Skeletal muscle satellite cell (primary cell): ENCODE results near the gene ALG6.

Source experiments
- H3K27me3 ChIP-seq: 2 replicates; pipeline ENCODE4 v1.7.0; 2013; ENCODE audit warnings: low read length; ENCODE audit not compliant: control insufficient read depth, insufficient read depth
- H3K36me3 ChIP-seq: 2 replicates; pipeline ENCODE4 v1.7.0; 2013; ENCODE audit warnings: mild to moderate bottlenecking, control low read depth, low read length; ENCODE audit not compliant: insufficient read depth
- H3K4me1 ChIP-seq: 2 replicates; pipeline ENCODE4 v1.7.0; 2013; ENCODE audit warnings: low read length; ENCODE audit not compliant: control insufficient read depth, insufficient read depth
- H3K4me2 ChIP-seq: 2 replicates; pipeline ENCODE4 v1.7.0; 2013; ENCODE audit warnings: mild to moderate bottlenecking, low read length
- H3K4me3 ChIP-seq: 2 replicates; pipeline ENCODE4 v1.7.0; 2013; ENCODE audit warnings: low read length
- H3K9ac ChIP-seq: 2 replicates; pipeline ENCODE4 v1.7.0; 2013; ENCODE audit warnings: mild to moderate bottlenecking, low read depth, low read length, moderate library complexity
- H3K9me3 ChIP-seq: replicated peaks from 2 replicates; pipeline ENCODE4 v1.7.0; 2013; ENCODE audit warnings: mild to moderate bottlenecking, control low read depth, low read length

The ALG6 gene

DNA sequence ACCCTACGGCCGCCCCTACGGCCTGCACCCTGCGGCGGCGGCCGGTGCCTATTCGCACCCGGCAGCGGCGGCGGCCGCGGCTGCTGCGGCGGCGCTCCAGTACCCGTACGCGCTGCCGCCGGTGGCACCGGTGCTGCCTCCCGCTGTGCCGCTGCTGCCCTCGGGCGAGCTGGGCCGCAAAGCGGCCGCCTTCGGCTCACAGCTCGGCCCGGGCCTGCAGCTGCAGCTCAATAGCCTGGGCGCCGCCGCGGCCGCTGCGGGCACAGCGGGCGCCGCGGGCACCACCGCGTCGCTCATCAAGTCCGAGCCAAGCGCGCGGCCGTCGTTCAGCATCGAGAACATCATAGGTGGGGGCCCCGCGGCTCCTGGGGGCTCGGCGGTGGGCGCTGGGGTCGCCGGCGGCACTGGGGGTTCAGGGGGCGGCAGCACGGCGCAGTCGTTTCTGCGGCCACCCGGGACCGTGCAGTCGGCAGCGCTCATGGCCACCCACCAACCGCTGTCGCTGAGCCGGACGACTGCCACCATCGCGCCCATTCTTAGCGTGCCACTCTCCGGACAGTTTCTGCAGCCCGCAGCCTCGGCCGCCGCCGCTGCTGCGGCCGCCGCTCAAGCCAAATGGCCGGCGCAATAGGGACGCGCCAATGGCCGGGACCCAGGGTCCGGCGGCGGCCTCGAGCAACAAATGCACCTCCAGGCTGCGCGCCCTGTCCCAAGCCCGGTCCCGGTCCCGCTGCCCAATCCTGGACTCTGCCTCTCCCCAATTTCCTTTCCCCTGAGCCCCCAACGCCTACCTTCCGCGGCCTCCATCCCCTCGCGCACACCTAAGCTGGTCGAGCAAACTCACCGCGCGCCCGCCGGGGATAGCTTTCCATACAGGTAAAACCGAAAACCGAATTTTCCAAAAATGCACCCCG is 43.3 kb upstream of the ALG6 start:
- Histone ChIP-seq H3K27me3 (peaks cover 98% of the 10 kb centered on the region), H3K4me1 (peaks cover 5% of the 10 kb centered on the region), H3K4me2 (peak overlapping the region; percentile 73), H3K9ac (no peak overlapping the region), H3K36me3 (no peaks in the 10 kb centered on the region), H3K4me3 (peak overlapping the region; percentile 50), H3K9me3 (peaks cover 8% of the 10 kb centered on the region)

DNA sequence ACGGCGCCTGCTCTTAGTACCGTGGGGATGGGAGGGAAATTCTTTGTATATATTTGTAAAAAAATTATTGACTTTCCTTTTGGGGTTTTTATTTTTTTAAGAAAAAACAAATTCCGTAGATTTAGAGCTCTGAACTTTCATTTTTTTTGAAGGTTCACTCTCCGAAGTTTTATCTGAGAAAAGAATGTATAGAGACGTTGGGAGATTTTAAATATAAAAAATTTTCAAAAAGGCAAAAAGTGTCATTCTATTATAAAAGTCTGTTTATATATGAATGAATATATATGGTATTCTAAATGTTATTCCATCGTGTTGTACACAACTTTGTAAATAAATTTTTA is 42.7 kb upstream of the ALG6 start:
- Histone ChIP-seq H3K4me2 (no peak overlapping the region), H3K4me1 (peaks cover 5% of the 10 kb centered on the region), H3K27me3 (peaks cover 98% of the 10 kb centered on the region), H3K9me3 (peaks cover 8% of the 10 kb centered on the region), H3K9ac (no peak overlapping the region), H3K4me3 (no peak overlapping the region), H3K36me3 (no peaks in the 10 kb centered on the region)

DNA sequence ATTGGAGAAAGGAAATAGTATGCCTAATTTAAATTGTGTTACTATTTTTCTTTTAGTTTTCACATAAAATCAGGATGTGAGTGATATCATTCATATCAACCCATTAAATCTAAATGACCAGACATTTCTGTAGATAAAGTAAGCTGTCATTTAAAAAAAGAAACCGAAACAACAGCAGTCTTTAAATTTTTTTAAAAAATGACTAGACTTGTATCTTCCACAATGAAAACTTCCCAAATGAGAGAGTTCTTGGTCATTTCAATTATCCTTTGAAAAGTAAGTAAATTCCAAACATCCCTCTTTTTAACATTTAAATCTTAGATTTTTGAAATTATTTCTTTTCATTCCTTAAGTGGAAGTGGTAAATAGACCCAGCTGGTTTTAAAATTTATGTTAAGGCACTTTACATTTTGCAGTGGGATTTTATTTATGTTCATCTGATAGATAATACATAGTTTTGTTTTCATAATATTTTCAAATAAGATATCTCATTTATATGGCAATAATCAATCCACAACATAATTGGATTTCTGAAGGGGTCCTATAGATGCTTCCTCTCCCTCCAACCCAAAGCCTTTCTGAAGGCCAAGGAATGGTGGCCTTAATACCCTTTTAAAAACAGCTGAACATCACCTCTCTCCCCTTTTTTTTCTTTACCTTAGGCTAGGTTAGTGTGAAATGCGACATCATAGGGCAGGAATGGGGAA is 42.0 kb upstream of the ALG6 start:
- Histone ChIP-seq H3K9me3 (peaks cover 3% of the 10 kb centered on the region), H3K4me1 (peaks cover 5% of the 10 kb centered on the region), H3K36me3 (no peaks in the 10 kb centered on the region), H3K27me3 (peaks cover 98% of the 10 kb centered on the region), H3K9ac (no peak overlapping the region), H3K4me3 (no peak overlapping the region), H3K4me2 (no peak overlapping the region)

DNA sequence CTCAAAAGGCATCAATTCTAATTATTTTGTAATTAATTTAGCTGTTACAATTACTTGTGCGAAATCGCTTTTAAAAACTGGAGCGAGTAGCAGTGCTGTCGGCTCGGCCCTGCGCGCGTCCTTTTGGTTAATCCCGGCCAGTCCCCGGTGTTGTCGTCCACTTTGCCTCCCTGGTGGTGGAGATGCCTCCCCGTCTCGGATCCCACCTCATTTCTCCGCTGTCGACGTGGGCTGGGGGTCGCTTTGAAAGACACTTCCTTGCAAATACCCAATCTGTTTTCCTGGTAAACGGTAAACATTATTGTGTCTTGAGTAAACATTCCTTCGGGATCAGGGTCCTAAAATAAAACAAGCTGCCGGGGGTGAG is 41.3 kb upstream of the ALG6 start:
- no peaks in the 10 kb centered on the region for H3K36me3 ChIP-seq
- peaks cover 3% of the 10 kb centered on the region for H3K9me3 ChIP-seq
- H3K4me3 ChIP-seq = no peak overlapping the region
- H3K4me2 ChIP-seq = no peak overlapping the region
- H3K27me3 ChIP-seq = peaks cover 98% of the 10 kb centered on the region
- H3K4me1 ChIP-seq = peaks cover 5% of the 10 kb centered on the region
- H3K9ac ChIP-seq = no peak overlapping the region

DNA sequence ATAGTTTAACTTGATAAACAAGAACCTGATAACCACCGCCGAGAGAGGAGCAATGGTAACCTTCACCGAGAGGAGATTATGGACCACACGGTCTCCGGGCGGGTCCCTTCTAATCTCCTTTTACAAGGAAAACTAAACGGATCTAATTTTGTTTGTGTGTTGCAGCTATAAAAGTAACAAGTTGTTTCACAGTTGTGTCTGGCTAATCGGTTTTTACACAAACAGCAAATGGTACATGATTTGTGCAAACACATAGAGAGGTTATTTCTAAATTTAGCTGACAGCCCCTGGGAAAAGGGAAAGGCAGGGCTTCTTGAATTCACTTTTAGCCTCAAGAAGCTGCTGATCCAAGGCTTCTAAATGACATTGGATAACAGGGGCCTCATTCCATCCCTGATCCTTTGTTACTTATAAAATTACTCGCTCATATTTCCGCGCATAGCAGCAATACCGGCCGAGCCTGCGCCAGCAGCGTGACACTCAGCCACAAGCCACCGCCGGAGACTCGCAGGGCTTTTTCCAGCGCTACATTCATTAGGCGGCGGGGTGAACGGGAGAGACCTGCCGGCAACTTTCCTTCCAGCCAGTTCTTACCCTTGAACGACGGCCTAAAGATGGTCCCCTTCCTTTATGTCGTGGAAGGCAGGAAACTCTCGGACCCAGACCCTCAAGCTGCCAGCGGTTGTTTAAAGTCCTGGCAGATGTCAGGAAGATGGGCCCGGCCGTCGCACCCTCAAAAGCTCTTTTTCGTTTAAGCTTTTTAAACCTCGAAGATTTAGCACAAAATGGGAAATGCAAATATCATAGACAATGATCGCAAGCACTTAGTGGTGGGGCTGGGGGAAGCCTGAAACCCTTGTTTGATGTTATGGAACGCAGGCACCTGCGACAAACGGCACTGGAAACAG is 40.7 kb upstream of the ALG6 start:
- Histone ChIP-seq H3K9ac (no peak overlapping the region), H3K9me3 (peaks cover 3% of the 10 kb centered on the region), H3K4me3 (no peak overlapping the region), H3K4me1 (peaks cover 5% of the 10 kb centered on the region), H3K4me2 (no peak overlapping the region), H3K27me3 (peaks cover 98% of the 10 kb centered on the region), H3K36me3 (no peaks in the 10 kb centered on the region)

DNA sequence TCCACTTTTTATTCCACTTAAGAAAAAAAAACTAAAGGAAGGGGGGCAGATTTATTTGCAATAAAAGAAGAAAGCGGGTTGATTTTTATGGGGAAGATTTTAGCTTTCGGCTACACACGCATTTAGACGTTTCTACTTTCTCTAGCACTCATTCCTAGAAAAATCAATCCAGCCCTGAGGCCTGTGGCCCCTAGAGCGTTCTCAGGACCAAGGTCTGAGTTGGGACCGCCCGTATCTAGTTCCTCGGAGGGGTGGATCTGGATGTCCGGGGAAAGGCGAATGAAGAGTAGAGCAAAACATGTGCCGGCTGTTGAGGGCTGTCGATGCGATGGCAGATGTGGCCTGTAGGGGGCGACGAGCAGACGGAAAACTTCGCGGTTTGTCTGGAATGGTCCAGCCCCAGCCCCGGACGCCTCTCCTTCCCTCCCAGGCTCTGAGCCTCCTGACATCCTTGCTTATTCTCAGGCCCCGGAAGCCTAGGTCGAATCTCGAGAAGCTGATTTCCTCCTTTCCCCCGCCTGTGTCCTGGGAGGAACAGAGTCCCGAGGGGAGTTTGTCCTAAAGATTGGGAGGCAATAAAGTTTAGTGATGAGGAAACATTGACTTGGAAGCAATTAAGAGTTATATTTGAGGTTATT is 39.9 kb upstream of the ALG6 start:
- peak overlapping the region; percentile 48 for H3K4me2 ChIP-seq
- H3K9ac ChIP-seq = no peak overlapping the region
- no peaks in the 10 kb centered on the region for H3K36me3 ChIP-seq
- peaks cover 100% of the 10 kb centered on the region for H3K27me3 ChIP-seq
- no peak overlapping the region for H3K4me3 ChIP-seq
- H3K9me3 ChIP-seq = peaks cover 3% of the 10 kb centered on the region
- peaks cover 5% of the 10 kb centered on the region for H3K4me1 ChIP-seq

DNA sequence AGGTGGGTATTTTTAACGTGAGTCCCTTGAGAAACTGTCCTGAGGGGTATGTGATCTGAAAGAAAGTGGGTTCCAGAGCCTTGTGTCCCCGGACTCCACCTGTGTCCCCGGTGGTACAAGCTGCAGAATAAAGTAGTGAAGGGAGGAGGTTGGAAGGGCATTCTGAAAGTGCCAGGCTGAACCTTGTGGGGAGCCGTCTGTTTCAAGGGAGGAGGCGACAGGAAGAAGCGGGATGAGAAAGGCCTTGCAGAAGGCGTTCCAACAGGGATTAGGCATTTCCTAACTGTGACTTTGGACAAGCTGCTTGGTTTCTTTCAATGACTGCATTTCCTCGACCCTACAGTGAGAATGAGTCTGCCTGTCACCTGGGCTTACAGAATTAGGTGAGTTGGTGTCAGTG is 39.3 kb upstream of the ALG6 start:
- Histone ChIP-seq H3K9ac (no peak overlapping the region), H3K4me2 (no peak overlapping the region), H3K27me3 (peaks cover 100% of the 10 kb centered on the region), H3K4me3 (no peak overlapping the region), H3K4me1 (peaks cover 5% of the 10 kb centered on the region), H3K9me3 (peaks cover 3% of the 10 kb centered on the region), H3K36me3 (no peaks in the 10 kb centered on the region)

DNA sequence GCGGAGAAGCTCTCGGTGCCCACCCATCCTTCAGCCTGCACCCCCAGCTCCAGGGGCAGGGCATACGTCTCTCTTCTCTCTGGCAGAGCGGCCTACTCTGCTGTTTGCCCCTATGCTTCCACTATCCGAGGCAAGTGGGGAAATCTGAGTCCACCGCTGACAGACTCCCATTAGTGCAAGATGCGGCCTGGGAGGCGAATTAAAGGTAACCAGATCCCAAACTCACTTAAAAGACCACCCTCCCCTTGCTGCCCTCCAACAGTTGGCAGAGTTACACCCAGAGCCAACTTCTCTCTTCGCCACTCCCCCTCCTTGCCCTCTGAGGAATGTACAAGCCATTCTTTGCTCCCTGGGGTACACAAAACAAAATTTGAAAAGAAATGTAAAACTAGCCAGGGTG is 38.6 kb upstream of the ALG6 start:
- peaks cover 3% of the 10 kb centered on the region for H3K9me3 ChIP-seq
- H3K4me2 ChIP-seq = no peak overlapping the region
- no peaks in the 10 kb centered on the region for H3K36me3 ChIP-seq
- H3K4me1 ChIP-seq = no peaks in the 10 kb centered on the region
- H3K9ac ChIP-seq = no peak overlapping the region
- H3K4me3 ChIP-seq = no peak overlapping the region
- H3K27me3 ChIP-seq = peaks cover 98% of the 10 kb centered on the region

DNA sequence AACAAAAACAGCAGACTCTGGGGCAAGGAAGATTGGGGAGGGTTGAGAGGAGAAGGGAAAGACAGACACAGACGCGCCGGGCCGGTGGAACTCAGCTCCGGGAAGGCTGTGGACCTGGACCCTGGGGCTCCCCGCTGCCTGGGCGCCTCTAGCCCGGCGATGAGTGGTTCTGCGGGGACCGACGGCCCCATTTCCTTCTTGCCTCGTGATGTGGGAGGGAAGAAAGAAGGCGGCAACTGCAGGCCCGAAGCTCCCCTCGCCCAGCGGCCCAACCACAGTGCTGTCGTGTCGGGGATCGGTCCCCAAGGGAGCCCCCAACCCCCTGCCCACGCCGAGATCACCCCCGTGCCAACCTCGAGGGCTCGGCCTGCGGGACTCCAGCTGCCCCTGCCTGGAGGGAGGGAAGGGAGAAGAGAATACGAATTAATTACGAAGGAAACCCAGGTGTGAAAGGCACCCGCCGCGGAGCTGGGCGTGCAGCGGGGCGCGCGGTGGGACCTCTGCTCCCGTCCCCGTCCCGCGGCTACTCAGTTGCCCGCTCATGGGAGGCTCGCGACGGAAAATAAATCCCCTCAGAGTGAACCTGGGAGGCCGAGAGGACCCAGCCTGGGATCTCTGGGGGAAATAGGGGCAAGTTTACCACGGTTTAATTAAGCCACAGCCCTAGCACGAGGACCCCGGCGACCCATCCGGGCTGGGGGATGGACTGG is 37.7 kb upstream of the ALG6 start:
- Histone ChIP-seq H3K9me3 (peaks cover 3% of the 10 kb centered on the region), H3K4me1 (no peaks in the 10 kb centered on the region), H3K4me3 (no peak overlapping the region), H3K27me3 (peaks cover 91% of the 10 kb centered on the region), H3K36me3 (no peaks in the 10 kb centered on the region), H3K9ac (no peak overlapping the region), H3K4me2 (no peak overlapping the region)

DNA sequence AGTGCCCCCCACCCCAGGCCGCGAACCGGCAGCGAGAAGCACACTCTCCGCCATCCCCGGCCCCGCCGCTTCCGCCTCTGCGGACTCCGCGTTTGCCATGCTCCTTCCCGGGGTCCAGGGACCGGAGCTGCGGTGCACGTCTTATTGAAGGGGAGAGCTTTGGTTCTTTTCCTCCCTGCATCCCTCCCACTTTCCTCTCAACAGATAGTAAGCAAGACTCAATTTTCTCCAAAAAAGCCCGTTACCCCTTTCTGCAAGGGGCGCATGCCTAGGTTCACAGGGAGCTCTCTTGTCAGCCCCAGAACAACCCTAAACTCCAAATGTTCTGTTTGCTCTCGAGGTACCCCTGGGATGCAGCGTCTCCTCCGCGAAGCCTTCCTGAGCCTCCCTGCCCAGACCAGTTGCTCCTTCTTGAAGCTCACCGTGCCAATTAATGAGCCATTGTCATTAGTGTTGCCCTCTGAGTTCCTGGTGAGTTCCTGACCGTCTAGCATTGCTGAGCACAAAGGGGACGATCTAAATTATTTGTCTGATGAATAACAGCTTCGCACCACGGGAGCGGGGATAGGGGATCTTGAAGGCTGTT is 37.0 kb upstream of the ALG6 start:
- Histone ChIP-seq H3K4me2 (no peak overlapping the region), H3K36me3 (no peaks in the 10 kb centered on the region), H3K9ac (no peak overlapping the region), H3K9me3 (peaks cover 3% of the 10 kb centered on the region), H3K4me1 (no peaks in the 10 kb centered on the region), H3K4me3 (no peak overlapping the region), H3K27me3 (peaks cover 88% of the 10 kb centered on the region)
